Gastrocnemius medialis (tissue), 4 donors: ENCODE measurements around the gene TTC39A.

Source experiments
- CTCF ChIP-seq, 5 experiments: fragments of 450-650 bp in 3 of 5; fragments of 200-600 bp in 2 of 5; sonication (generic) in 2 of 5; IDR thresholded peaks in 4 of 5; conservative IDR thresholded peaks in 1 of 5; 1 replicate in 4 of 5; 2 replicates in 1 of 5; pipeline ENCODE4 v1.5.1; 2016 to 2019; ENCODE audit warnings: antibody characterized with exemption in 5 of 5, mild to moderate bottlenecking in 3 of 5, moderate library complexity in 3 of 5
- POLR2A ChIP-seq, 2 donors: fragments of 450-650 bp; IDR thresholded peaks; one replicate each; pipeline ENCODE4 v1.6.1; 2017; ENCODE audit warnings: antibody characterized with exemption in 2 of 2, mild to moderate bottlenecking in 2 of 2, moderate library complexity in 2 of 2

DNA sequence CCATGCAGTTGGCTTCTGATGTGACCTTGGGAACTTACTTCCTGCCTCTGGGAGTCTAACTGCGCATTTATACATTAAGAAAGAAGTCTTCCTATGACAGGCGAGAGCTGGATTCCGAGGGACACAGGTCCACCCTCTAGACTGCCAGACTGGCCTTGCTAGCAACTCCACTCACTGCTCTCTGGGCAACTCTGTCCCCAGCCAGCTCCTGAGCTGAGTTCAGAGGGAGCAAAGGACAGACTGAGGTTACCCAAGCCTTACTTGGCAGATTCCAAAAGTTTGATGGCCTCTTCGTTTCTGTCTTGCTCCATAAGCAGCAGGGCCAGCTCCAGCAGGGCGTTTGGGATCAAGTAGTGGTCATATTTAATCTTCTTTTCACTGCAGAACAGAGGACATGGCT, 41.8 kb downstream of the TTC39A start:
- TF ChIP-seq CTCF (IDR thresholded peaks at IDR 0.05 in 4 of 5, conservative IDR thresholded peaks at IDR 0.05 in 1 of 5) = no peak
- no peak for TF ChIP-seq POLR2A (IDR thresholded peaks at IDR 0.05)
